ENCODE measurements around the gene NPC1.

GRCh38 chr18:23586249-23587196, at the start of gene NPC1:
- TF ChIP-seq, protein P1, sequence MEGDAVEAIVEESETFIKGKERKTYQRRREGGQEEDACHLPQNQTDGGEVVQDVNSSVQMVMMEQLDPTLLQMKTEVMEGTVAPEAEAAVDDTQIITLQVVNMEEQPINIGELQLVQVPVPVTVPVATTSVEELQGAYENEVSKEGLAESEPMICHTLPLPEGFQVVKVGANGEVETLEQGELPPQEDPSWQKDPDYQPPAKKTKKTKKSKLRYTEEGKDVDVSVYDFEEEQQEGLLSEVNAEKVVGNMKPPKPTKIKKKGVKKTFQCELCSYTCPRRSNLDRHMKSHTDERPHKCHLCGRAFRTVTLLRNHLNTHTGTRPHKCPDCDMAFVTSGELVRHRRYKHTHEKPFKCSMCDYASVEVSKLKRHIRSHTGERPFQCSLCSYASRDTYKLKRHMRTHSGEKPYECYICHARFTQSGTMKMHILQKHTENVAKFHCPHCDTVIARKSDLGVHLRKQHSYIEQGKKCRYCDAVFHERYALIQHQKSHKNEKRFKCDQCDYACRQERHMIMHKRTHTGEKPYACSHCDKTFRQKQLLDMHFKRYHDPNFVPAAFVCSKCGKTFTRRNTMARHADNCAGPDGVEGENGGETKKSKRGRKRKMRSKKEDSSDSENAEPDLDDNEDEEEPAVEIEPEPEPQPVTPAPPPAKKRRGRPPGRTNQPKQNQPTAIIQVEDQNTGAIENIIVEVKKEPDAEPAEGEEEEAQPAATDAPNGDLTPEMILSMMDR (IDR thresholded peaks at IDR 0.05), result peak; percentile 88 to 97 (median 92)
- TF ChIP-seq POLR2A (IDR thresholded peaks at IDR 0.05), result peak in 3 of 4 donors; percentile 61 to 97 (median 89)

Measured in esophagus squamous epithelium (tissue), 4 donors.